Measurements from ENCODE around the gene SFI1.

The SFI1 gene

GRCh38 chr22:31607696-31608095 lies 111.4 kb downstream of the SFI1 start:
- no peaks in the 10 kb centered on the region for H3K9me3 ChIP-seq
- no peak overlapping the region for H3K27ac ChIP-seq
- H3K4me1 ChIP-seq (ENCODE audit: control insufficient read depth in 1 of 2, insufficient read depth in 1 of 2, low read depth in 1 of 2, low read length in 1 of 2) = no peaks in the 10 kb centered on the region
- H3K27me3 ChIP-seq = no peaks in the 10 kb centered on the region
- H3K4me3 ChIP-seq (ENCODE audit: low read depth in 1 of 2, low read length in 1 of 2) = no peak overlapping the region
- peaks cover 85% of the 10 kb centered on the region for H3K36me3 ChIP-seq
- no peak for TF ChIP-seq CTCF (IDR thresholded peaks at IDR 0.05)

- no peak overlapping the region for H3K4me3 ChIP-seq (ENCODE audit: low read depth in 1 of 2, low read length in 1 of 2)
- peaks cover 85% of the 10 kb centered on the region for H3K36me3 ChIP-seq
- no peak overlapping the region for H3K27ac ChIP-seq
- H3K27me3 ChIP-seq = no peaks in the 10 kb centered on the region
- no peaks in the 10 kb centered on the region for H3K4me1 ChIP-seq (ENCODE audit: control insufficient read depth in 1 of 2, insufficient read depth in 1 of 2, low read depth in 1 of 2, low read length in 1 of 2)
- TF ChIP-seq CTCF (IDR thresholded peaks at IDR 0.05) = no peak
- no peaks in the 10 kb centered on the region for H3K9me3 ChIP-seq
These were observed 113.4 kb downstream of the SFI1 start for GRCh38 chr22:31609716-31610115.

- H3K36me3 ChIP-seq = peaks cover 82% of the 10 kb centered on the region
- H3K9me3 ChIP-seq = no peaks in the 10 kb centered on the region
- H3K4me3 ChIP-seq (ENCODE audit: low read depth in 1 of 2, low read length in 1 of 2) = no peak overlapping the region
- no peaks in the 10 kb centered on the region for H3K27me3 ChIP-seq
- peaks cover 5 to 6% of the 10 kb centered on the region in 2 experiments for H3K4me1 ChIP-seq (ENCODE audit: control insufficient read depth in 1 of 2, insufficient read depth in 1 of 2, low read depth in 1 of 2, low read length in 1 of 2)
- TF ChIP-seq CTCF (IDR thresholded peaks at IDR 0.05) = no peak
- no peak overlapping the region for H3K27ac ChIP-seq
These were observed 114.3 kb downstream of the SFI1 start for GRCh38 chr22:31610611-31611010.

GRCh38 chr22:31611061-31611760 lies 114.9 kb downstream of the SFI1 start:
- Histone ChIP-seq H3K9me3 (no peaks in the 10 kb centered on the region), H3K27me3 (no peaks in the 10 kb centered on the region), H3K27ac (no peak overlapping the region), H3K4me3 (ENCODE audit: low read depth in 1 of 2, low read length in 1 of 2) (no peak overlapping the region), H3K36me3 (peaks cover 80% of the 10 kb centered on the region), H3K4me1 (ENCODE audit: control insufficient read depth in 1 of 2, insufficient read depth in 1 of 2, low read depth in 1 of 2, low read length in 1 of 2) (peaks cover 11 to 12% of the 10 kb centered on the region in 2 experiments)
- no peak for TF ChIP-seq CTCF (IDR thresholded peaks at IDR 0.05)

- Histone ChIP-seq H3K4me1 (ENCODE audit: control insufficient read depth in 1 of 2, insufficient read depth in 1 of 2, low read depth in 1 of 2, low read length in 1 of 2) (peaks cover 19 to 23% of the 10 kb centered on the region in 2 experiments), H3K27ac (no peak overlapping the region), H3K27me3 (no peaks in the 10 kb centered on the region), H3K4me3 (ENCODE audit: low read depth in 1 of 2, low read length in 1 of 2) (no peak overlapping the region), H3K36me3 (peaks cover 91% of the 10 kb centered on the region), H3K9me3 (no peaks in the 10 kb centered on the region)
- TF ChIP-seq CTCF (IDR thresholded peaks at IDR 0.05) = no peak
These were observed 116.6 kb downstream of the SFI1 start for GRCh38 chr22:31612891-31613285.
